ENCODE data around the gene NFIA. TPM values are rescaled to one million over a fixed set of nuclear protein-coding genes. Genes with fewer than 3 reads are reported as not detected.

The NFIA gene
- total and polyA plus RNA-seq, 7 donors: 4.0 to 42.7 (median 30.6) TPM

GRCh38 chr1:61491497-61491896 lies 409.1 kb downstream of the NFIA start:
- no peaks in the 10 kb centered on the region for H3K27me3 ChIP-seq (ENCODE audit: insufficient read depth in 3 of 3, low read length in 2 of 3)
- DNase-seq (no peak), ATAC-seq (peak; percentile 27 to 74 (median 54))
- H3K9me3 ChIP-seq: no peaks in the 10 kb centered on the region
- no peak for TF ChIP-seq CTCF (IDR thresholded peaks at IDR 0.05)
- no peaks in the 10 kb centered on the region for H3K4me1 ChIP-seq
- intact Hi-C loops (cut with DNase I): no loop called here
- no peak overlapping the region for H3K4me3 ChIP-seq
- WGBS, 3 donors: 27 to 41% (median 35%) methylated on average over 4 of the region's 4 CpGs
- no peaks in the 10 kb centered on the region for H3K36me3 ChIP-seq (ENCODE audit: insufficient read depth in 1 of 2, low read depth in 1 of 2)
- no peak overlapping the region for H3K27ac ChIP-seq

- intact Hi-C loops (cut with DNase I): no loop called here
- ATAC-seq (no peak), DNase-seq (no peak)
- Histone ChIP-seq H3K4me1 (no peaks in the 10 kb centered on the region), H3K9me3 (no peaks in the 10 kb centered on the region), H3K27ac (no peak overlapping the region), H3K4me3 (no peak overlapping the region), H3K27me3 (ENCODE audit: insufficient read depth in 3 of 3, low read length in 2 of 3) (no peaks in the 10 kb centered on the region), H3K36me3 (ENCODE audit: insufficient read depth in 1 of 2, low read depth in 1 of 2) (no peaks in the 10 kb centered on the region)
- no peak for TF ChIP-seq CTCF (IDR thresholded peaks at IDR 0.05)
- WGBS, 3 donors: 86 to 91% (median 86%) methylated on average over 3 of the region's 3 CpGs
Observed at GRCh38 chr1:61494000-61494399, 411.6 kb downstream of the NFIA start.

GRCh38 chr1:61496501-61496900 lies 414.1 kb downstream of the NFIA start:
- TF ChIP-seq CTCF (IDR thresholded peaks at IDR 0.05): no peak
- intact Hi-C loops (cut with DNase I): no loop called here

GRCh38 chr1:61497013-61497412 lies 414.7 kb downstream of the NFIA start:
- 85 to 97% (median 92%) methylated on average over 3 of the region's 3 CpGs for WGBS, 3 donors
- intact Hi-C loops (cut with DNase I): no loop called here
- no peaks in the 10 kb centered on the region for H3K27me3 ChIP-seq (ENCODE audit: insufficient read depth in 3 of 3, low read length in 2 of 3)
- H3K4me3 ChIP-seq: no peak overlapping the region
- no peak overlapping the region for H3K27ac ChIP-seq
- ATAC-seq: no peak
- no peaks in the 10 kb centered on the region for H3K4me1 ChIP-seq
- no peaks in the 10 kb centered on the region for H3K36me3 ChIP-seq (ENCODE audit: insufficient read depth in 1 of 2, low read depth in 1 of 2)
- H3K9me3 ChIP-seq: no peaks in the 10 kb centered on the region
- no peak for DNase-seq
- no peak for TF ChIP-seq CTCF (IDR thresholded peaks at IDR 0.05)

More at GRCh38 chr1:61496501-61496900, 414.1 kb downstream of the NFIA start:
- ATAC-seq: no peak
- WGBS, 3 donors: 87 to 91% (median 88%) methylated on average over 4 of the region's 4 CpGs
- H3K27me3 ChIP-seq (ENCODE audit: insufficient read depth in 3 of 3, low read length in 2 of 3): no peaks in the 10 kb centered on the region
- H3K36me3 ChIP-seq (ENCODE audit: insufficient read depth in 1 of 2, low read depth in 1 of 2): no peaks in the 10 kb centered on the region
- no peaks in the 10 kb centered on the region for H3K4me1 ChIP-seq
- H3K27ac ChIP-seq: no peak overlapping the region
- no peak for DNase-seq
- no peak overlapping the region for H3K4me3 ChIP-seq
- H3K9me3 ChIP-seq: no peaks in the 10 kb centered on the region

- no peak for TF ChIP-seq CTCF (IDR thresholded peaks at IDR 0.05)
- no peaks in the 10 kb centered on the region for H3K9me3 ChIP-seq
- intact Hi-C loops (cut with DNase I): no loop called here
- H3K27me3 ChIP-seq (ENCODE audit: insufficient read depth in 3 of 3, low read length in 2 of 3): no peaks in the 10 kb centered on the region
- 54 to 77% (median 65%) methylated on average over 8 of the region's 8 CpGs for WGBS, 3 donors
- ATAC-seq (no peak), DNase-seq (no peak)
- no peak overlapping the region for H3K4me3 ChIP-seq
- no peaks in the 10 kb centered on the region for H3K36me3 ChIP-seq (ENCODE audit: insufficient read depth in 1 of 2, low read depth in 1 of 2)
- H3K27ac ChIP-seq: no peak overlapping the region
- H3K4me1 ChIP-seq: no peaks in the 10 kb centered on the region
Observed at GRCh38 chr1:61498342-61498741, 416.0 kb downstream of the NFIA start.

Data from psoas muscle (tissue), 8 donors.